Caco-2 (cell line): ENCODE measurements around the gene YES1. TPM values are rescaled to one million over a fixed set of nuclear protein-coding genes. Genes with fewer than 3 reads are reported as not detected.
A peak's percentile ranks its signal among the peaks of the same experiment; 100 is the strongest.

Experiments
- BruUV-seq: library from RNA; stranded (reverse); fragments of 400-500 nt; replicated peaks from 2 replicates; lab custom pipeline; 2021; lab: Mats Ljungman, UMichigan
- CTCF ChIA-PET: fragments of 300-600 bp; sonication (Branson Sonifier 250); formaldehyde crosslinking; loops from one replicate; lab custom pipeline; 2022; ENCODE audit warnings: antibody characterized with exemption; lab: Charles Lee
- POLR2A ChIA-PET: fragments of 300-600 bp; sonication (Branson Sonifier 250); formaldehyde crosslinking; loops from one replicate; lab custom pipeline; 2022; ENCODE audit warnings: antibody characterized with exemption; lab: Charles Lee
- DNase-seq, 2 experiments: peaks; one replicate each; pipeline versions ENCODE4 v3.0.0 to v3.0.0-alpha.2; 2020 to 2022
- H3K27me3 ChIP-seq: replicated peaks from 2 replicates; pipeline ENCODE4 v1.6.0; 2011; ENCODE audit warnings: low read length; ENCODE audit not compliant: control insufficient read depth, insufficient read depth
- H3K36me3 ChIP-seq: 2 replicates; pipeline ENCODE4 v1.5.1; 2011; ENCODE audit warnings: low read length; ENCODE audit not compliant: control insufficient read depth, insufficient read depth
- H3K4me1 ChIP-seq: fragments of 250-450 bp; sonication (Bioruptor Pico); 2 replicates; pipeline ENCODE4 v1.5.1; 2020; ENCODE audit warnings: mild to moderate bottlenecking
- H3K4me3 ChIP-seq: 2 replicates; pipeline ENCODE4 v1.5.1; 2011; ENCODE audit warnings: low read depth, mild to moderate bottlenecking, control low read depth, low read length
- H3K9me3 ChIP-seq: fragments of 250-450 bp; sonication (Bioruptor Pico); 2 replicates; pipeline ENCODE4 v1.5.1; 2020; ENCODE audit warnings: mild to moderate bottlenecking, moderate library complexity
- H3K27ac Mint-ChIP-seq: one replicate; pipeline ENCODE4 v1.8.0; 2022; ENCODE audit warnings: mixed read lengths; ENCODE audit not compliant: unreplicated experiment
- H3K27me3 Mint-ChIP-seq: one replicate; pipeline ENCODE4 v1.8.0; 2022; ENCODE audit warnings: mixed read lengths; ENCODE audit not compliant: insufficient read depth, unreplicated experiment
- H3K36me3 Mint-ChIP-seq: one replicate; pipeline ENCODE4 v1.8.0; 2022; ENCODE audit warnings: mild to moderate bottlenecking, mixed read lengths; ENCODE audit not compliant: insufficient read depth, unreplicated experiment
- H3K4me1 Mint-ChIP-seq: one replicate; pipeline ENCODE4 v1.8.0; 2022; ENCODE audit warnings: low read depth, mixed read lengths; ENCODE audit not compliant: unreplicated experiment
- H3K4me3 Mint-ChIP-seq: one replicate; pipeline ENCODE4 v1.8.0; 2022; ENCODE audit warnings: mild to moderate bottlenecking, moderate library complexity, mixed read lengths; ENCODE audit not compliant: unreplicated experiment
- H3K9me3 Mint-ChIP-seq: one replicate; pipeline ENCODE4 v1.8.0; 2022; ENCODE audit warnings: mixed read lengths; ENCODE audit not compliant: unreplicated experiment
- CTCF ChIP-seq, 2 experiments: fragments of 200-600 bp in 1 of 2; IDR thresholded peaks; 1 replicate in 1 of 2; 2 replicates in 1 of 2; pipeline versions ENCODE4 v1.5.1 to v1.8.0; 2011 to 2022; ENCODE audit warnings: antibody characterized with exemption in 1 of 2, control low read depth in 1 of 2, inconsistent platforms in 1 of 2, low read depth in 1 of 2, low read length in 1 of 2, mild to moderate bottlenecking in 1 of 2, moderate library complexity in 1 of 2; ENCODE audit not compliant: insufficient read depth in 1 of 2, severe bottlenecking in 1 of 2, unreplicated experiment in 1 of 2
- intact Hi-C: fragments of 100-400 bp; cut with micrococcal nuclease; formaldehyde crosslinking; loops from one replicate; pipeline ENCODE4 v1.10.0; 2022; ENCODE audit not compliant: unreplicated experiment
- total RNA-seq: library from RNA; stranded (reverse); gene quantifications from 2 replicates; pipeline ENCODE4 v1.2.3, GENCODE V29; 2022

YES1 gene
- total RNA-seq, 1 experiment from 2014 or later: 95.0 TPM

- no peak overlapping the region for H3K27ac Mint-ChIP-seq
- H3K36me3 Mint-ChIP-seq: peaks cover 6% of the 10 kb centered on the region
- TF ChIP-seq CTCF (IDR thresholded peaks at IDR 0.05; ENCODE audit: insufficient read depth in 1 of 2, low read depth in 1 of 2, low read length in 1 of 2, severe bottlenecking in 1 of 2, unreplicated experiment in 1 of 2): no peak
- H3K4me1 Mint-ChIP-seq: peaks cover 6% of the 10 kb centered on the region
- no peaks in the 10 kb centered on the region for H3K9me3 Mint-ChIP-seq
- H3K4me3 ChIP-seq: no peak overlapping the region
- H3K4me1 ChIP-seq: 0 out of 2 replicates have a peak, but pooled peaks cover 4% of the 10 kb centered on the region
- no TSS peak for BruUV-seq
- H3K27me3 ChIP-seq: no peaks in the 10 kb centered on the region
- H3K36me3 ChIP-seq: no peaks in the 10 kb centered on the region
- intact Hi-C loops: no loop called here
- no peaks in the 10 kb centered on the region for H3K9me3 ChIP-seq
- ChIA-PET CTCF (no interaction called here), POLR2A (no interaction called here)
- DNase-seq: no peak
- no peaks in the 10 kb centered on the region for H3K27me3 Mint-ChIP-seq
- H3K4me3 Mint-ChIP-seq: no peak overlapping the region
These were observed 2.5 kb upstream of the YES1 start for GRCh38 chr18:814300-815084.

- Histone ChIP-seq H3K4me1 (0 out of 2 replicates have a peak, but pooled peaks cover 4% of the 10 kb centered on the region), H3K27me3 (no peaks in the 10 kb centered on the region), H3K36me3 (no peaks in the 10 kb centered on the region), H3K9me3 (no peaks in the 10 kb centered on the region), H3K4me3 (peak overlapping the region; percentile 79)
- CTCF ChIA-PET: interaction anchor here (0.6 to 1.0 kb wide), 3 partner anchors 19 to 130 kb away, joined by 3 to 6 read pairs (median 3); partner anchors contain the start of gene ENOSF1
- Mint-ChIP-seq H3K4me1 (peaks cover 6% of the 10 kb centered on the region), H3K4me3 (peak overlapping the region; percentile 96), H3K9me3 (no peaks in the 10 kb centered on the region), H3K27me3 (no peaks in the 10 kb centered on the region), H3K27ac (peak overlapping the region; percentile 94), H3K36me3 (peaks cover 6% of the 10 kb centered on the region)
- intact Hi-C loops: loop anchor here (2.0 kb wide), 1 partner anchor 19 kb away; no protein-coding TSS in a partner anchor
- BruUV-seq: no TSS peak
- TF ChIP-seq CTCF (IDR thresholded peaks at IDR 0.05; ENCODE audit: insufficient read depth in 1 of 2, low read depth in 1 of 2, low read length in 1 of 2, severe bottlenecking in 1 of 2, unreplicated experiment in 1 of 2): no peak
- DNase-seq: no peak
- POLR2A ChIA-PET: no interaction called here
These were observed 1.4 kb upstream of the YES1 start for GRCh38 chr18:813172-814071.
